Lower leg skin (tissue), 4 donors: ENCODE results near the gene MINDY4B. TPM values are rescaled to one million over a fixed set of nuclear protein-coding genes. Genes with fewer than 3 reads are reported as not detected.

ENCODE experiments used
- DNase-seq, 2 donors: peaks; one replicate each; pipeline ENCODE4 v3.0.0-alpha.2; 2019; ENCODE audit warnings: low spot score in 2 of 2
- H3K4me3 ChIP-seq: fragments of 200-600 bp; sonication (generic); 2 replicates; pipeline ENCODE4 v1.5.1; 2017; ENCODE audit warnings: mild to moderate bottlenecking, low read depth; ENCODE audit not compliant: poor library complexity, severe bottlenecking
- POLR2A ChIP-seq, 2 donors: fragments of 450-650 bp; IDR thresholded peaks; one replicate each; pipeline ENCODE4 v1.6.1; 2016 to 2017; ENCODE audit warnings: antibody characterized with exemption in 2 of 2, mild to moderate bottlenecking in 1 of 2, moderate library complexity in 1 of 2
- WGBS, 2 donors: methylation state at CpG; one replicate each; pipeline ENCODE4 v1.1.5; 2018; 5-methylcytosine and 5-hydroxymethylcytosine counted together
- intact Hi-C: fragments of 100-400 bp; cut with DNase I; formaldehyde crosslinking; loops from one replicate; pipeline ENCODE4 v1.15.0; 2023; ENCODE audit warnings: low total_unique reads
- total RNA-seq, 4 donors: library from RNA; depleted of rRNA; stranded (reverse); fragments of >200 nt; gene quantifications; one replicate each; pipeline ENCODE4 v1.1.0, GENCODE V29; 2016
- TF ChIP-seq, protein P1 (sequence below), 3 donors: fragments of 450-650 bp; IDR thresholded peaks; one replicate each; pipeline ENCODE4 v1.5.1; 2016; ENCODE audit warnings: antibody characterized with exemption in 3 of 3, mild to moderate bottlenecking in 3 of 3, moderate library complexity in 2 of 3

The MINDY4B gene
- total RNA-seq, 4 donors from 2014 or later = not detected

DNA sequence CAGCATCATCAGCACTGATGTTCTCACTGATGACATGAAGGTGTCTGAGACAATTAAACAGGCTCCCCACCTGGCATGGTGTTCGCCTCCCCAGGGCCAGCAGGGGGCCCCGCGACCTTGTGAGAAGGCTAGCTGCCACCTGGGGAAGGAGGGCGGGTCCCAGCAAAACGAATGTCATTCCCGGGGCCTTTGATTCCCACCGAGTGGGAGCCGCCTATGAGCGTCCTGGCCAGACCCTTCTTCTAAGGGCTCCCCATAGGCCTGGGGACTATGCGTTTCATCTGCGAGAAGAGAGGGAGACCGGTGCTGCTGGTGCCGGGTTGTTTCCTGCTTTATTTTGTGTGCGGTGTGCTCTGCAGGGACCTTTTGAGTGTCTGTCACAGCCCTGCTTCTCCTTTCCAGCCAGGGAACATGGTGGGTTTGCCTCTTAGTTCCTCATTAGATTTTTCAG, 20.5 kb upstream of the MINDY4B start:
- 18% methylated on average over 14 of the region's 14 CpGs; no CpG with 5 or more reads in 1 of the 2 donors for WGBS, 2 donors
- intact Hi-C loops = no loop called here
- DNase-seq = no peak
- TF ChIP-seq, protein P1, sequence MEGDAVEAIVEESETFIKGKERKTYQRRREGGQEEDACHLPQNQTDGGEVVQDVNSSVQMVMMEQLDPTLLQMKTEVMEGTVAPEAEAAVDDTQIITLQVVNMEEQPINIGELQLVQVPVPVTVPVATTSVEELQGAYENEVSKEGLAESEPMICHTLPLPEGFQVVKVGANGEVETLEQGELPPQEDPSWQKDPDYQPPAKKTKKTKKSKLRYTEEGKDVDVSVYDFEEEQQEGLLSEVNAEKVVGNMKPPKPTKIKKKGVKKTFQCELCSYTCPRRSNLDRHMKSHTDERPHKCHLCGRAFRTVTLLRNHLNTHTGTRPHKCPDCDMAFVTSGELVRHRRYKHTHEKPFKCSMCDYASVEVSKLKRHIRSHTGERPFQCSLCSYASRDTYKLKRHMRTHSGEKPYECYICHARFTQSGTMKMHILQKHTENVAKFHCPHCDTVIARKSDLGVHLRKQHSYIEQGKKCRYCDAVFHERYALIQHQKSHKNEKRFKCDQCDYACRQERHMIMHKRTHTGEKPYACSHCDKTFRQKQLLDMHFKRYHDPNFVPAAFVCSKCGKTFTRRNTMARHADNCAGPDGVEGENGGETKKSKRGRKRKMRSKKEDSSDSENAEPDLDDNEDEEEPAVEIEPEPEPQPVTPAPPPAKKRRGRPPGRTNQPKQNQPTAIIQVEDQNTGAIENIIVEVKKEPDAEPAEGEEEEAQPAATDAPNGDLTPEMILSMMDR (IDR thresholded peaks at IDR 0.05) = no peak
- TF ChIP-seq POLR2A (IDR thresholded peaks at IDR 0.05) = no peak
- H3K4me3 ChIP-seq = no peak overlapping the region

DNA sequence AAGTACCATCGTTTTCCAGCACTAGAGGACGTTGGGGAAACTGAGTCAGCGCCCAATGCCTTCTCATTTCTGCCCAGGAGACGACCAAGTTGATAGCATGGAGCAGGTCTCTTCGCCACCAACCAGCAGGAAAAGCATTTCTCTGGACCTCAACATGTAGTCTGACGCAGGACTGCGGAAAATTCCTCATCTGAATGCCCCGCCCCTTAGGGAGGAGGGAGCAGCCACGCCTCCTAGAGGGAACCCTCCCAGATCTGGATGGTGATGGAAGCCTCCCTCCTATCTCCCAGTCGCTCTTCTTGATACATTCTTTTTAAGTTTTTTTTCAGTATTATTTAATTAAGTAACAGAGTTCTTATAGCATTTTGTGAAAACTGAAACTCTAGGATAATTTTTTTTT, 17.4 kb upstream of the MINDY4B start:
- DNase-seq = no peak
- H3K4me3 ChIP-seq = no peak overlapping the region
- no peak for TF ChIP-seq POLR2A (IDR thresholded peaks at IDR 0.05)
- intact Hi-C loops = no loop called here
- 64 to 74% methylated on average over 10 of the region's 10 CpGs for WGBS, 2 donors

DNA sequence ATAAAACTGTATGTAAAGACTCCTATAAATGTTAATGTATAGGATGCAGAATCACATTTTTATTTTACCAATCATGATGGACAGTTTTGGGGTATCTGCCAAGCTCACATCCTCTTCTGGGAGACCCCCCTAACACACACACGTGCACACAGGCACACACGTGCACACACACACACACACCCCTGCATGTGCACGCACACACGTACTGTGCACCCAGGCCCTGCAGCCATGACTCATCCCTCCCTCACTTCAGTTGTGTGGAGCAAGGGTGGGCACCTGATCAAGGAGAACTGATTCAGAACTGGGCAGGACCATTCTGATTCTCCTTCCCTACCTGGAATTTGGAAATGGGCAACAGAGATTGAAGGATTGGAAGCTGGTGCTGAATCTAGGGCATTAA, 16.0 kb upstream of the MINDY4B start:
- TF ChIP-seq, protein P1 (IDR thresholded peaks at IDR 0.05) = no peak
- TF ChIP-seq POLR2A (IDR thresholded peaks at IDR 0.05) = no peak
- 51 to 66% methylated on average over 4 of the region's 4 CpGs for WGBS, 2 donors
- H3K4me3 ChIP-seq = no peak overlapping the region
- intact Hi-C loops = no loop called here
- DNase-seq = no peak

DNA sequence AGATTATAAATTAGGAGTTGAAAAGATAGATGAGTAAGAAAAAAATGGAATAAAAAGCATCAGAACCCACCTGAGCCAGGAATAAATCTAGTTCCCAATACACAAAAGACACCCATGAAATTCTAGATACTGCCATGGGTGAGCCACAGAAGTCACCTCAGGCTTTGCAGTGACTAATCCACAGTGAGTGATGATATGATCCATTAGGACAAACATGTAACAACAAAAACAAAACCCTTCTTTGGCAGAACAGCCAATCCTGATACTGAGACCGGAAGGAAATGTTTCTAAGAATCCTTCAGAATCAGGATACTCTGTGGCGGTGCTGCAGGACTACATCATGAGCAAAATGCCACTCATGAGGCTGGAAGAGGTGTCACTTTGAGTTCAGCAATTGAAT, 15.0 kb upstream of the MINDY4B start:
- no peak for TF ChIP-seq POLR2A (IDR thresholded peaks at IDR 0.05)
- TF ChIP-seq, protein P1 (IDR thresholded peaks at IDR 0.05) = no peak
- intact Hi-C loops = no loop called here
- no peak for DNase-seq
- H3K4me3 ChIP-seq = no peak overlapping the region
- WGBS, 2 donors = 53 to 80% methylated on average over 2 of the region's 2 CpGs

DNA sequence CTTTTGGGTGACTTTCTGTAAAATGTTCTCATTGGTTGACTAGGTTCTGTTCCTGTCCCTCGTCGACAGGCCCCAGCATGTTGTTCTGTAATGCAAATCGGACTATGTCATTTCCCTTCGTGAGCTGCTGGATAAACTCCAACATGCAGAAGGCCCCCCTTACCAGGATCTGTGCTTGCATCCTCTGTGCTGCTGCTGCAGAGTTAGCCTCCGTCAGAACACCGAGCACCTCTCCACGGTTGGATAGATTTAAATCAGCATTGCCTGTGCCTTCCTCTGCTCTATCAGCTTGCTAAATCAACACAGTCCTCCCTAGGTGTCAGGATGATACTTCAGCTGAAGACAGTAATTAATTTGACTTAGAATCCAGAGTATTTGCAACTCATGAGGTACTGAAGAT, 12.7 kb upstream of the MINDY4B start:
- H3K4me3 ChIP-seq = no peak overlapping the region
- no peak for DNase-seq
- 28 to 31% methylated on average over 7 of the region's 7 CpGs for WGBS, 2 donors
- intact Hi-C loops = no loop called here
- no peak for TF ChIP-seq POLR2A (IDR thresholded peaks at IDR 0.05)
- TF ChIP-seq, protein P1 (IDR thresholded peaks at IDR 0.05) = no peak

DNA sequence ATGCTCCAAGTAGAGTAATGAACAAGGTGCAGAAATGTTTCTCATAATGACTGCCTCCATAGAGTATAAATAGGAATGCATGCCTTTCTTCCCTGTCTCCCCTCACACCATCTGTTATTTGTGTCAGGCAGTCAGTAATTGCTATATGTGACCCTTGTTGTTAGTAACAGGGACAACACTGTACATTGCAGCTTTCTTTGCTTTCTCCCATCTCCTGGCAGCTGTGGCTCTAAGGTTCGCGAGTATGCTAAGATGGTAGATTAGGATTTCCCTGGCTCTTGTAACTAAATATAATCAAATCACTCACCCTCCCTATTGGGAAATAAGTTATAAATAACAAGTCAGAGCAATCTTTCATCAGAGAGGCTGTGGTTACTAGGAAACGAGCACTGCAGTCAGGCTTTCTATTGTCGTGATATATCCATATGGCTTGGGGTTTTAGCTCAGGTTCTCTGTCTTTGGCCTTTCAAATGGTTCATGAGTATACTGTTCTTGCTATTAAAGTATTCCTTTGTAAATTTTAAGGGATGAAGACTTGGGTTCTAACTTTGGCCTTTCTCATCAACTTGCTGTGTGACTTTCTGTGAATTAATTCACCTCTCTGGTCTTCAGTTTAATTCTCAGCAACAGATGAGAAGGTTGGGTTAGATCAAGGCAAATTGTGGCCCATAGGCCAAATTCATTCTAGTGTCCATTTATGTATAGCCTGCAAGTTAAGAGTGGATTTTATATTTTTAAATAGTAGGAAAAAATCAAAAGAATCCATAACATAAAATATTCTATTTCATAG, 8.1 kb upstream of the MINDY4B start:
- no peak for TF ChIP-seq POLR2A (IDR thresholded peaks at IDR 0.05)
- TF ChIP-seq, protein P1 (IDR thresholded peaks at IDR 0.05) = no peak
- no peak overlapping the region for H3K4me3 ChIP-seq
- no peak for DNase-seq
- WGBS, 2 donors = 35 to 46% methylated on average over 4 of the region's 4 CpGs
- intact Hi-C loops = loop anchor here (5.0 kb wide), 1 partner anchor 904 kb away; no protein-coding TSS in a partner anchor
